Neural progenitor cell (in vitro differentiated cells): ENCODE measurements around the gene TRMT1. TPM values are rescaled to one million over a fixed set of nuclear protein-coding genes. Genes with fewer than 3 reads are reported as not detected.

Source experiments
- DNase-seq: peaks from one replicate; pipeline ENCODE4 v3.0.0-alpha.2; 2016; ENCODE audit warnings: low spot score
- H2AFZ ChIP-seq: fragments of 200-600 bp; sonication (generic); replicated peaks from 2 replicates; pipeline ENCODE4 v1.6.1; 2016; ENCODE audit warnings: antibody characterized with exemption
- H3F3A ChIP-seq: fragments of 200-600 bp; sonication (generic); 2 replicates; pipeline ENCODE4 v1.6.1; 2016; ENCODE audit warnings: antibody characterized with exemption, low read depth
- H3K27ac ChIP-seq: fragments of 200-600 bp; sonication (generic); 2 replicates; pipeline ENCODE4 v1.5.1; 2016; ENCODE audit warnings: mild to moderate bottlenecking
- H3K27me3 ChIP-seq: fragments of 200-600 bp; sonication (generic); 2 replicates; pipeline ENCODE4 v1.6.1; 2016; ENCODE audit warnings: mild to moderate bottlenecking, moderate library complexity
- H3K36me3 ChIP-seq: fragments of 200-600 bp; sonication (generic); 2 replicates; pipeline ENCODE4 v1.5.1; 2016
- H3K4me1 ChIP-seq: fragments of 200-600 bp; sonication (generic); 2 replicates; pipeline ENCODE4 v1.6.1; 2016; ENCODE audit warnings: mixed run types
- H3K4me2 ChIP-seq: fragments of 200-600 bp; sonication (generic); 2 replicates; pipeline ENCODE4 v1.6.1; 2016
- H3K4me3 ChIP-seq: fragments of 200-600 bp; sonication (generic); 2 replicates; pipeline ENCODE4 v1.5.1; 2016
- H3K79me2 ChIP-seq: fragments of 200-600 bp; sonication (generic); 2 replicates; pipeline ENCODE4 v1.6.1; 2016; ENCODE audit warnings: low read depth
- H3K9ac ChIP-seq: fragments of 200-600 bp; sonication (generic); 2 replicates; pipeline ENCODE4 v1.6.1; 2016
- H3K9me3 ChIP-seq: fragments of 200-600 bp; sonication (generic); 2 replicates; pipeline ENCODE4 v1.5.1; 2016; ENCODE audit warnings: low read depth
- H4K20me1 ChIP-seq: fragments of 200-600 bp; sonication (generic); 2 replicates; pipeline ENCODE4 v1.6.1; 2016; ENCODE audit warnings: low read depth
- H3K27ac Mint-ChIP-seq: 3 replicates; pipeline ENCODE4 v1.8.0; 2021; ENCODE audit warnings: mixed read lengths
- H3K27me3 Mint-ChIP-seq: 2 replicates; pipeline ENCODE4 v1.8.0; 2022; ENCODE audit warnings: low read depth, mild to moderate bottlenecking, inconsistent platforms, moderate library complexity, mixed read lengths; ENCODE audit not compliant: insufficient read depth
- H3K36me3 Mint-ChIP-seq: 3 replicates; pipeline ENCODE4 v1.8.0; 2021; ENCODE audit warnings: mixed read lengths
- H3K4me1 Mint-ChIP-seq: 3 replicates; pipeline ENCODE4 v1.8.0; 2021; ENCODE audit warnings: mixed read lengths
- H3K4me3 Mint-ChIP-seq: 3 replicates; pipeline ENCODE4 v1.8.0; 2021; ENCODE audit warnings: mild to moderate bottlenecking, moderate library complexity, mixed read lengths
- H3K9me3 Mint-ChIP-seq: 3 replicates; pipeline ENCODE4 v1.8.0; 2020; ENCODE audit warnings: mixed read lengths
- CTCF ChIP-seq: fragments of 200-600 bp; sonication (generic); IDR thresholded peaks from 2 replicates; pipeline ENCODE4 v1.5.1; 2017; ENCODE audit warnings: antibody characterized with exemption, mild to moderate bottlenecking
- EZH2 ChIP-seq: fragments of 200-600 bp; sonication (generic); IDR thresholded peaks from 2 replicates; pipeline ENCODE4 v1.6.1; 2017; ENCODE audit warnings: antibody characterized with exemption, mild to moderate bottlenecking, moderate library complexity
- EZH2phosphoT487 ChIP-seq: fragments of 200-600 bp; sonication (generic); IDR thresholded peaks from 2 replicates; pipeline ENCODE4 v1.6.1; 2017; ENCODE audit warnings: antibody characterized with exemption
- total RNA-seq: library from RNA; depleted of rRNA; stranded (reverse); fragments of >200 nt; gene quantifications from 2 replicates; pipeline ENCODE4 v1.2.3, GENCODE V29; 2015; ENCODE audit warnings: low replicate concordance

Gene TRMT1
- total RNA-seq, 1 donor from 2014 or later: 30.2 TPM

GRCh38 chr19:13138171-13138915, 21.8 kb upstream of the TRMT1 start:
- no peaks in the 10 kb centered on the region for H3K9me3 Mint-ChIP-seq
- Histone ChIP-seq H3K36me3 (no peaks in the 10 kb centered on the region), H3K27me3 (no peaks in the 10 kb centered on the region), H2AFZ (no peak overlapping the region), H3K79me2 (peaks cover 18% of the 10 kb centered on the region), H3K9ac (no peak overlapping the region), H3K27ac (peak overlapping the region; percentile 37), H3K4me3 (no peak overlapping the region), H4K20me1 (peaks cover 49% of the 10 kb centered on the region), H3K4me2 (no peak overlapping the region), H3K9me3 (no peaks in the 10 kb centered on the region), H3F3A (peaks cover 6% of the 10 kb centered on the region), H3K4me1 (no peaks in the 10 kb centered on the region)
- no peak for TF ChIP-seq CTCF
- TF ChIP-seq EZH2phosphoT487: no peak
- no peak overlapping the region for H3K27ac Mint-ChIP-seq
- H3K27me3 Mint-ChIP-seq: peaks cover 5% of the 10 kb centered on the region
- no peaks in the 10 kb centered on the region for H3K4me1 Mint-ChIP-seq
- no peak for DNase-seq
- no peak overlapping the region for H3K4me3 Mint-ChIP-seq
- H3K36me3 Mint-ChIP-seq: peaks cover 9% of the 10 kb centered on the region

GRCh38 chr19:13137290-13137794, 20.8 kb upstream of the TRMT1 start:
- Mint-ChIP-seq H3K4me1 (no peaks in the 10 kb centered on the region), H3K4me3 (no peak overlapping the region), H3K27ac (no peak overlapping the region), H3K9me3 (no peaks in the 10 kb centered on the region), H3K27me3 (peaks cover 5% of the 10 kb centered on the region), H3K36me3 (peaks cover 9% of the 10 kb centered on the region)
- Histone ChIP-seq H2AFZ (no peak overlapping the region), H3K79me2 (peaks cover 28% of the 10 kb centered on the region), H3K27me3 (no peaks in the 10 kb centered on the region), H3K9me3 (no peaks in the 10 kb centered on the region), H3K9ac (no peak overlapping the region), H3K4me2 (no peak overlapping the region), H3K4me3 (no peak overlapping the region), H3K27ac (no peak overlapping the region), H3K36me3 (no peaks in the 10 kb centered on the region), H3F3A (no peaks in the 10 kb centered on the region), H4K20me1 (peaks cover 59% of the 10 kb centered on the region), H3K4me1 (no peaks in the 10 kb centered on the region)
- no peak for TF ChIP-seq EZH2
- TF ChIP-seq EZH2phosphoT487: no peak
- TF ChIP-seq CTCF: no peak
- DNase-seq: no peak

GRCh38 chr19:13135068-13136062, 18.8 kb upstream of the TRMT1 start:
- H3K27me3 Mint-ChIP-seq: peaks cover 5% of the 10 kb centered on the region
- H2AFZ ChIP-seq: no peak overlapping the region

More at GRCh38 chr19:13135068-13136062, 18.8 kb upstream of the TRMT1 start:
- no peak for DNase-seq
- TF ChIP-seq EZH2 (no peak), EZH2phosphoT487 (no peak), CTCF (no peak)
- Histone ChIP-seq H3K4me1 (no peaks in the 10 kb centered on the region), H3K27ac (no peak overlapping the region), H3K4me2 (no peak overlapping the region), H3F3A (no peaks in the 10 kb centered on the region), H3K9ac (no peak overlapping the region), H3K9me3 (no peaks in the 10 kb centered on the region), H3K36me3 (no peaks in the 10 kb centered on the region), H3K4me3 (no peak overlapping the region), H3K27me3 (no peaks in the 10 kb centered on the region), H3K79me2 (peaks cover 48% of the 10 kb centered on the region), H4K20me1 (peaks cover 79% of the 10 kb centered on the region)
- Mint-ChIP-seq H3K36me3 (peaks cover 9% of the 10 kb centered on the region), H3K4me3 (no peak overlapping the region), H3K4me1 (no peaks in the 10 kb centered on the region), H3K27ac (no peak overlapping the region), H3K9me3 (no peaks in the 10 kb centered on the region)
